Vagina (tissue), 2 donors: ENCODE measurements around the gene TGFA. TPM values are rescaled to one million over a fixed set of nuclear protein-coding genes. Genes with fewer than 3 reads are reported as not detected.

Source experiments
- DNase-seq, 2 donors: peaks; one replicate each; pipeline ENCODE4 v3.0.0-alpha.2; 2017; ENCODE audit errors: extremely low spot score in 2 of 2
- H3K27ac ChIP-seq: fragments of 200-600 bp; sonication (generic); one replicate; pipeline ENCODE4 v1.5.1; 2019
- H3K27me3 ChIP-seq: fragments of 200-600 bp; sonication (generic); one replicate; pipeline ENCODE4 v1.5.1; 2019
- H3K36me3 ChIP-seq, 2 donors: fragments of 200-600 bp; sonication (generic); one replicate each; pipeline ENCODE4 v1.5.1; 2017 to 2019
- H3K4me1 ChIP-seq: fragments of 200-600 bp; sonication (generic); one replicate; pipeline ENCODE4 v1.5.1; 2019
- H3K4me3 ChIP-seq, 2 donors: fragments of 200-600 bp; sonication (generic); 1 replicate in 1 of 2; 2 replicates in 1 of 2; pipeline ENCODE4 v1.5.1; 2016 to 2019
- H3K9me3 ChIP-seq: fragments of 200-600 bp; sonication (generic); one replicate; pipeline ENCODE4 v1.5.1; 2019
- POLR2A ChIP-seq, 2 donors: fragments of 450-650 bp; IDR thresholded peaks; one replicate each; pipeline ENCODE4 v1.6.1; 2017; ENCODE audit warnings: antibody characterized with exemption in 2 of 2, mild to moderate bottlenecking in 2 of 2, moderate library complexity in 2 of 2
- POLR2AphosphoS5 ChIP-seq, 2 donors: sonication (generic); formaldehyde crosslinking; IDR thresholded peaks; one replicate each; pipeline ENCODE4 v1.9.0; 2017; ENCODE audit warnings: antibody characterized with exemption in 2 of 2, mild to moderate bottlenecking in 2 of 2, low read depth in 1 of 2; ENCODE audit not compliant: insufficient read depth in 1 of 2
- intact Hi-C: fragments of 100-400 bp; cut with DNase I; formaldehyde crosslinking; loops from one replicate; pipeline ENCODE4 v1.15.1; 2023
- total RNA-seq: library from RNA; depleted of rRNA; stranded (reverse); fragments of >200 nt; gene quantifications from one replicate; pipeline ENCODE4 v1.2.3, GENCODE V29; 2016
- TF ChIP-seq, protein P1 (sequence below), 3 experiments: fragments of 450-650 bp in 2 of 3; fragments of 200-600 bp in 1 of 3; sonication (generic) in 1 of 3; IDR thresholded peaks; one replicate each; pipeline ENCODE4 v1.5.1; 2017 to 2019; ENCODE audit warnings: antibody characterized with exemption in 3 of 3, mild to moderate bottlenecking in 2 of 3, moderate library complexity in 2 of 3

The TGFA gene
- total RNA-seq, 1 donor from 2014 or later = 27.7 TPM

GRCh38 chr2:70583091-70583490 is 29.5 kb upstream of the TGFA start:
- Histone ChIP-seq H3K36me3 (no peaks in the 10 kb centered on the region), H3K9me3 (no peaks in the 10 kb centered on the region), H3K4me3 (no peak overlapping the region), H3K27ac (no peak overlapping the region), H3K4me1 (no peaks in the 10 kb centered on the region), H3K27me3 (no peaks in the 10 kb centered on the region)
- TF ChIP-seq, protein P1, sequence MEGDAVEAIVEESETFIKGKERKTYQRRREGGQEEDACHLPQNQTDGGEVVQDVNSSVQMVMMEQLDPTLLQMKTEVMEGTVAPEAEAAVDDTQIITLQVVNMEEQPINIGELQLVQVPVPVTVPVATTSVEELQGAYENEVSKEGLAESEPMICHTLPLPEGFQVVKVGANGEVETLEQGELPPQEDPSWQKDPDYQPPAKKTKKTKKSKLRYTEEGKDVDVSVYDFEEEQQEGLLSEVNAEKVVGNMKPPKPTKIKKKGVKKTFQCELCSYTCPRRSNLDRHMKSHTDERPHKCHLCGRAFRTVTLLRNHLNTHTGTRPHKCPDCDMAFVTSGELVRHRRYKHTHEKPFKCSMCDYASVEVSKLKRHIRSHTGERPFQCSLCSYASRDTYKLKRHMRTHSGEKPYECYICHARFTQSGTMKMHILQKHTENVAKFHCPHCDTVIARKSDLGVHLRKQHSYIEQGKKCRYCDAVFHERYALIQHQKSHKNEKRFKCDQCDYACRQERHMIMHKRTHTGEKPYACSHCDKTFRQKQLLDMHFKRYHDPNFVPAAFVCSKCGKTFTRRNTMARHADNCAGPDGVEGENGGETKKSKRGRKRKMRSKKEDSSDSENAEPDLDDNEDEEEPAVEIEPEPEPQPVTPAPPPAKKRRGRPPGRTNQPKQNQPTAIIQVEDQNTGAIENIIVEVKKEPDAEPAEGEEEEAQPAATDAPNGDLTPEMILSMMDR (IDR thresholded peaks at IDR 0.05) = no peak
- TF ChIP-seq POLR2AphosphoS5 (IDR thresholded peaks at IDR 0.05; ENCODE audit: insufficient read depth in 1 of 2, low read depth in 1 of 2) = no peak
- no peak for DNase-seq
- intact Hi-C loops = no loop called here

DNA sequence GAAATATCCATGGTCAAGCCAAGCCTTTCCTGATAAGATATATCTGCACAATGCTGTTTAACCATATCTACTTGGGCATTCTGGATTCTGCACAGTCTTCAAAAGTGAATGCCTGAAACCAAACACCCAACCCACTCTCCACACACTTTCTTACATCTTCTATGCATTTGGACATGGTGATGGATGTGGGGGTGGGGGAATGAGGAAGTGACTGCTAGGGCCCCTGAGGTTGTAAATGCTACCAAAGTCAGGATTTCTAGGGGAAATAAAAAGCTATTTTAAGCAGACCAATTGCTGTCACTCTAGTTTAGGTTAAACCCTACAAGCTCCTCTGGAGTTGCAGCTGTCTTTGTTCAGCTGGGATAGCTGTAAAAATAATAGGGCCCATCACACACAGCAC is 26.7 kb upstream of the TGFA start:
- intact Hi-C loops = no loop called here
- no peaks in the 10 kb centered on the region for H3K36me3 ChIP-seq
- no peaks in the 10 kb centered on the region for H3K4me1 ChIP-seq
- TF ChIP-seq POLR2A (IDR thresholded peaks at IDR 0.05) = no peak
- no peak for DNase-seq
- no peaks in the 10 kb centered on the region for H3K9me3 ChIP-seq
- no peaks in the 10 kb centered on the region for H3K27me3 ChIP-seq
- no peak overlapping the region for H3K4me3 ChIP-seq
- no peak overlapping the region for H3K27ac ChIP-seq

DNA sequence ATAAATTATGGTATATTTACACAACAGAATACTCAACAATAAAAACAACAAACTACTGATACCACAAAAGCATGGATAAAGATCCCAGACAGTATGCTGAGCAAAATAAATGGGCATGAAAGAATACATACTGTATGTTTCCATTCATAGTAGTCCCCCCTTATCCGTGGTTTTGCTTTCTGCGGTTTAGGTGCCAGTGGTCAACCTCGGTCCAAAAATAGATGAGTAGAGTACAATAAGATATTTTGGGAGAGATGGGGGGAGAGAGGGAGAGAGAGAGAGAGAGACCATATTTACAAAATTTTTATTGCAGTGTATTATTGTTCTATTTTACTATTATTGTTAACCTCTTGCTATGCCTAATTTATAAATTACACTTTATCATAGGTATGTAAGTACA is 21.0 kb upstream of the TGFA start:
- no peaks in the 10 kb centered on the region for H3K9me3 ChIP-seq
- H3K4me1 ChIP-seq = no peaks in the 10 kb centered on the region
- intact Hi-C loops = no loop called here
- DNase-seq = no peak
- H3K4me3 ChIP-seq = no peak overlapping the region
- H3K27ac ChIP-seq = no peak overlapping the region
- no peaks in the 10 kb centered on the region for H3K27me3 ChIP-seq
- TF ChIP-seq, protein P1 (IDR thresholded peaks at IDR 0.05) = no peak
- no peak for TF ChIP-seq POLR2AphosphoS5 (IDR thresholded peaks at IDR 0.05; ENCODE audit: insufficient read depth in 1 of 2, low read depth in 1 of 2)
- TF ChIP-seq POLR2A (IDR thresholded peaks at IDR 0.05) = no peak
- H3K36me3 ChIP-seq = no peaks in the 10 kb centered on the region

DNA sequence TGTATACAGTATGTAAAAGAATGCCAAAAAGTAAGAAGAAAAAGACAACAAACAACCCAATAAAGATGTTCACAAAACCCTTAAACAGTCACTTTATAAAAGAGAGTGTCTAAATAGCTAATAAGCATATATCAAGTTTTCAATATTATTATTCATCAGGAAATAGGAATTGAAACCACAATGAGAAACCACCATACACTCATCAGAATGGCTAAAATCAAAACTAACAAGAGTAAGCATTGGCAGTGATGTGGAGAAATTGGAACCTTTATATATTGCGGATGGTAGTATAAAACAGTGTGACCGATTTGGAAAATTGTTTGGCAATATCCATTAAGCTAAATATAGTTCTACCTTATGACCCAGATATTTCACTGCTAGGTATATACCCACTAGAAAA is 20.5 kb upstream of the TGFA start:
- Histone ChIP-seq H3K9me3 (no peaks in the 10 kb centered on the region), H3K4me3 (no peak overlapping the region)
- intact Hi-C loops = no loop called here

GRCh38 chr2:70570041-70570661 is 16.5 kb upstream of the TGFA start:
- Histone ChIP-seq H3K4me1 (no peaks in the 10 kb centered on the region), H3K36me3 (no peaks in the 10 kb centered on the region), H3K27me3 (no peaks in the 10 kb centered on the region), H3K4me3 (no peak overlapping the region), H3K9me3 (no peaks in the 10 kb centered on the region), H3K27ac (no peak overlapping the region)
- no peak for TF ChIP-seq POLR2A (IDR thresholded peaks at IDR 0.05)
- TF ChIP-seq, protein P1 (IDR thresholded peaks at IDR 0.05) = no peak
- TF ChIP-seq POLR2AphosphoS5 (IDR thresholded peaks at IDR 0.05; ENCODE audit: insufficient read depth in 1 of 2, low read depth in 1 of 2) = peak in 1 of 2 donors; percentile 80
- intact Hi-C loops = no loop called here
- no peak for DNase-seq

More for the DNA sequence above, 20.5 kb upstream of the TGFA start:
- Histone ChIP-seq H3K27ac (no peak overlapping the region), H3K27me3 (no peaks in the 10 kb centered on the region), H3K36me3 (no peaks in the 10 kb centered on the region), H3K4me1 (no peaks in the 10 kb centered on the region)
- DNase-seq = no peak
- TF ChIP-seq POLR2A (IDR thresholded peaks at IDR 0.05) (no peak), POLR2AphosphoS5 (IDR thresholded peaks at IDR 0.05; ENCODE audit: insufficient read depth in 1 of 2, low read depth in 1 of 2) (no peak)
- TF ChIP-seq, protein P1 (IDR thresholded peaks at IDR 0.05) = no peak
